ENCODE data around the gene GPR135. TPM values are rescaled to one million over a fixed set of nuclear protein-coding genes. Genes with fewer than 3 reads are reported as not detected.

The GPR135 gene
- total RNA-seq: 5.7 TPM

GRCh38 chr14:59465316-59466135, at the start of gene GPR135:
Gene GPR135 (minus strand): TSS chr14:59465380. CDS start chr14:59465226, 154 bp downstream.

GRCh38 chr14:59483819-59484638, 18.8 kb upstream of the GPR135 start, which contains the start of the genes JKAMP and L3HYPDH:
Gene JKAMP (plus strand): TSS chr14:59484517. CDS start chr14:59484590, 73 bp downstream.
Gene L3HYPDH (minus strand): TSS chr14:59484408. CDS start chr14:59484316, 92 bp downstream.

Other genes with a start within 250 kb of the GPR135 start
- 54.2 TPM for gene L3HYPDH, start 19.0 kb upstream of the GPR135 start, total RNA-seq
- 77.7 TPM for gene JKAMP, start 19.1 kb upstream of the GPR135 start, total RNA-seq
- gene CCDC175, start 111.4 kb upstream of the GPR135 start, total RNA-seq: 1.5 TPM